GM12878 (cell line): ENCODE results near the gene SYCE3.

Experiments
- BHLHE40 ChIP-seq, 2 experiments: fragments of 450-650 bp in 1 of 2; IDR thresholded peaks; 2 replicates each; pipeline ENCODE4 v1.6.1; 2011 to 2017; ENCODE audit warnings: low read depth in 2 of 2, borderline replicate concordance in 1 of 2, improper control_type of control experiment in 1 of 2, low read length in 1 of 2, mild to moderate bottlenecking in 1 of 2
- CTCF ChIP-seq, 3 experiments: IDR thresholded peaks in 2 of 3; conservative IDR thresholded peaks in 1 of 3; 2 replicates each; pipeline ENCODE4 v1.5.1; 2011; ENCODE audit warnings: low read depth in 3 of 3, low read length in 3 of 3, mild to moderate bottlenecking in 3 of 3, control low read depth in 2 of 3, moderate library complexity in 2 of 3, inconsistent platforms in 1 of 3, mixed read lengths in 1 of 3; ENCODE audit not compliant: control insufficient read depth in 2 of 3, insufficient read depth in 1 of 3; ENCODE audit errors: extremely low read depth in 1 of 3
- ESRRA ChIP-seq: IDR thresholded peaks from 2 replicates; pipeline ENCODE4 v1.6.1; 2012; ENCODE audit warnings: mild to moderate bottlenecking, low read length, improper control_type of control experiment
- EZH2 ChIP-seq: IDR thresholded peaks from 2 replicates; pipeline ENCODE4 v1.6.1; 2012; ENCODE audit warnings: low read depth, mild to moderate bottlenecking, control low read depth, inconsistent platforms, low read length, borderline replicate concordance; ENCODE audit not compliant: control insufficient read depth
- HDAC2 ChIP-seq: fragments of 200-600 bp; sonication (generic); IDR thresholded peaks from 2 replicates; pipeline ENCODE4 v1.6.1; 2017
- KDM1A ChIP-seq: fragments of 200-600 bp; sonication (generic); IDR thresholded peaks from 2 replicates; pipeline ENCODE4 v1.6.1; 2016; ENCODE audit warnings: borderline replicate concordance
- MTA3 ChIP-seq: IDR thresholded peaks from 2 replicates; pipeline ENCODE4 v1.6.1; 2012; ENCODE audit warnings: low read length, inconsistent platforms, borderline replicate concordance
- MYB ChIP-seq: fragments of 150-350 bp; IDR thresholded peaks from 2 replicates; pipeline ENCODE4 v1.6.1; 2014; ENCODE audit warnings: mild to moderate bottlenecking, low read depth, low read length, borderline replicate concordance
- NFYA ChIP-seq: IDR thresholded peaks from 2 replicates; pipeline ENCODE4 v1.6.1; 2011; ENCODE audit warnings: low read depth, mild to moderate bottlenecking, low read length, improper control_type of control experiment, borderline replicate concordance
- SMAD1 ChIP-seq: fragments of 450-650 bp; IDR thresholded peaks from 2 replicates; pipeline ENCODE4 v1.6.1; 2018; ENCODE audit warnings: mild to moderate bottlenecking, low read depth; ENCODE audit not compliant: partially characterized antibody
- SMARCA5 ChIP-seq: fragments of 450-650 bp; IDR thresholded peaks from 2 replicates; pipeline ENCODE4 v1.6.1; 2017; ENCODE audit warnings: mild to moderate bottlenecking
- SP1 ChIP-seq: IDR thresholded peaks from one replicate; pipeline ENCODE4 v1.6.1; 2011; ENCODE audit warnings: low read depth, low read length
- TAF1 ChIP-seq: IDR thresholded peaks from 2 replicates; pipeline ENCODE4 v1.6.1; 2011; ENCODE audit warnings: mild to moderate bottlenecking, low read depth, low read length, borderline replicate concordance
- ZBTB33 ChIP-seq: fragments of 450-650 bp; IDR thresholded peaks from 2 replicates; pipeline ENCODE4 v1.6.1; 2017; ENCODE audit warnings: mild to moderate bottlenecking

GRCh38 chr22:50502628-50503474 lies 59.9 kb downstream of the SYCE3 start:
- no peak for TF ChIP-seq TAF1
- no peak for TF ChIP-seq HDAC2
- no peak for TF ChIP-seq MTA3
- TF ChIP-seq SMARCA5, result no peak
- no peak for TF ChIP-seq MYB
- no peak for TF ChIP-seq ZBTB33
- TF ChIP-seq ESRRA, result no peak
- no peak for TF ChIP-seq BHLHE40 (IDR thresholded peaks at IDR 0.05; ENCODE audit: borderline replicate concordance in 1 of 2, low read depth in 2 of 2, low read length in 1 of 2)
- TF ChIP-seq SP1, result no peak
- TF ChIP-seq NFYA, result no peak
- no peak for TF ChIP-seq EZH2
- no peak for TF ChIP-seq CTCF (IDR thresholded peaks at IDR 0.05 in 2 of 3, conservative IDR thresholded peaks at IDR 0.05 in 1 of 3; ENCODE audit: control insufficient read depth in 2 of 3, extremely low read depth in 1 of 3, insufficient read depth in 1 of 3, low read depth in 3 of 3, low read length in 3 of 3)
- no peak for TF ChIP-seq KDM1A
- TF ChIP-seq SMAD1, result no peak
